ENCODE measurements around the gene CDHR2.

CDHR2 gene

GRCh38 chr5:176616511-176616910, 67.4 kb downstream of the CDHR2 start:
- Histone ChIP-seq H3K9ac (ENCODE audit: low read length) (no peak overlapping the region), H3K79me2 (ENCODE audit: low read length) (no peaks in the 10 kb centered on the region), H3K27ac (ENCODE audit: low read length) (no peak overlapping the region), H3F3A (ENCODE audit: insufficient read depth, low read length) (no peaks in the 10 kb centered on the region), H3K27me3 (replicated peaks; ENCODE audit: insufficient read depth, low read length) (peaks cover 80% of the 10 kb centered on the region), H3K36me3 (replicated peaks; ENCODE audit: insufficient read depth, low read length) (no peaks in the 10 kb centered on the region), H4K20me1 (ENCODE audit: insufficient read depth, low read length) (no peaks in the 10 kb centered on the region), H3K4me3 (ENCODE audit: low read length) (no peak overlapping the region), H2AFZ (ENCODE audit: low read length) (no peak overlapping the region), H3K4me1 (ENCODE audit: low read length) (0 out of 2 replicates have a peak, but pooled peaks cover 1% of the 10 kb centered on the region), H3K9me2 (replicated peaks; ENCODE audit: insufficient read depth, low read length) (no peaks in the 10 kb centered on the region), H3K4me2 (ENCODE audit: low read depth, low read length) (no peak overlapping the region), H3K9me3 (replicated peaks; ENCODE audit: insufficient read depth, low read length) (no peaks in the 10 kb centered on the region)
- TF ChIP-seq EZH2phosphoT487 (IDR thresholded peaks at IDR 0.05; ENCODE audit: low read length) = no peak
- TF ChIP-seq EZH2 (optimal IDR thresholded peaks at IDR 0.05; ENCODE audit: low read depth, low read length) = no peak
- TF ChIP-seq, protein P1, sequence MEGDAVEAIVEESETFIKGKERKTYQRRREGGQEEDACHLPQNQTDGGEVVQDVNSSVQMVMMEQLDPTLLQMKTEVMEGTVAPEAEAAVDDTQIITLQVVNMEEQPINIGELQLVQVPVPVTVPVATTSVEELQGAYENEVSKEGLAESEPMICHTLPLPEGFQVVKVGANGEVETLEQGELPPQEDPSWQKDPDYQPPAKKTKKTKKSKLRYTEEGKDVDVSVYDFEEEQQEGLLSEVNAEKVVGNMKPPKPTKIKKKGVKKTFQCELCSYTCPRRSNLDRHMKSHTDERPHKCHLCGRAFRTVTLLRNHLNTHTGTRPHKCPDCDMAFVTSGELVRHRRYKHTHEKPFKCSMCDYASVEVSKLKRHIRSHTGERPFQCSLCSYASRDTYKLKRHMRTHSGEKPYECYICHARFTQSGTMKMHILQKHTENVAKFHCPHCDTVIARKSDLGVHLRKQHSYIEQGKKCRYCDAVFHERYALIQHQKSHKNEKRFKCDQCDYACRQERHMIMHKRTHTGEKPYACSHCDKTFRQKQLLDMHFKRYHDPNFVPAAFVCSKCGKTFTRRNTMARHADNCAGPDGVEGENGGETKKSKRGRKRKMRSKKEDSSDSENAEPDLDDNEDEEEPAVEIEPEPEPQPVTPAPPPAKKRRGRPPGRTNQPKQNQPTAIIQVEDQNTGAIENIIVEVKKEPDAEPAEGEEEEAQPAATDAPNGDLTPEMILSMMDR (IDR thresholded peaks at IDR 0.05; ENCODE audit: low read length) = no peak
- no peak for DNase-seq

GRCh38 chr5:176618783-176619182, 69.6 kb downstream of the CDHR2 start:
- Histone ChIP-seq H3K27ac (ENCODE audit: low read length) (no peak overlapping the region), H3K9me3 (replicated peaks; ENCODE audit: insufficient read depth, low read length) (no peaks in the 10 kb centered on the region), H3F3A (ENCODE audit: insufficient read depth, low read length) (no peaks in the 10 kb centered on the region), H4K20me1 (ENCODE audit: insufficient read depth, low read length) (no peaks in the 10 kb centered on the region), H3K4me1 (ENCODE audit: low read length) (no peaks in the 10 kb centered on the region), H3K9me2 (replicated peaks; ENCODE audit: insufficient read depth, low read length) (no peaks in the 10 kb centered on the region), H3K9ac (ENCODE audit: low read length) (no peak overlapping the region), H3K79me2 (ENCODE audit: low read length) (no peaks in the 10 kb centered on the region), H3K4me2 (ENCODE audit: low read depth, low read length) (no peak overlapping the region), H3K4me3 (ENCODE audit: low read length) (no peak overlapping the region), H3K27me3 (replicated peaks; ENCODE audit: insufficient read depth, low read length) (peaks cover 72% of the 10 kb centered on the region), H2AFZ (ENCODE audit: low read length) (no peak overlapping the region), H3K36me3 (replicated peaks; ENCODE audit: insufficient read depth, low read length) (no peaks in the 10 kb centered on the region)
- no peak for DNase-seq
- TF ChIP-seq EZH2phosphoT487 (IDR thresholded peaks at IDR 0.05; ENCODE audit: low read length) = no peak
- TF ChIP-seq, protein P1 (IDR thresholded peaks at IDR 0.05; ENCODE audit: low read length) = no peak
- no peak for TF ChIP-seq EZH2 (optimal IDR thresholded peaks at IDR 0.05; ENCODE audit: low read depth, low read length)

- H2AFZ ChIP-seq (ENCODE audit: low read length) = no peak overlapping the region
- DNase-seq = no peak
- no peak overlapping the region for H3K27ac ChIP-seq (ENCODE audit: low read length)
- H3K4me2 ChIP-seq (ENCODE audit: low read depth, low read length) = no peak overlapping the region
- H3K36me3 ChIP-seq (replicated peaks; ENCODE audit: insufficient read depth, low read length) = no peaks in the 10 kb centered on the region
- H3K9me2 ChIP-seq (replicated peaks; ENCODE audit: insufficient read depth, low read length) = no peaks in the 10 kb centered on the region
- no peak overlapping the region for H3K9ac ChIP-seq (ENCODE audit: low read length)
- no peaks in the 10 kb centered on the region for H4K20me1 ChIP-seq (ENCODE audit: insufficient read depth, low read length)
- H3K9me3 ChIP-seq (replicated peaks; ENCODE audit: insufficient read depth, low read length) = no peaks in the 10 kb centered on the region
- H3K4me1 ChIP-seq (ENCODE audit: low read length) = no peaks in the 10 kb centered on the region
- TF ChIP-seq EZH2 (optimal IDR thresholded peaks at IDR 0.05; ENCODE audit: low read depth, low read length) (no peak), EZH2phosphoT487 (IDR thresholded peaks at IDR 0.05; ENCODE audit: low read length) (no peak)
- TF ChIP-seq, protein P1 (IDR thresholded peaks at IDR 0.05; ENCODE audit: low read length) = no peak
- no peaks in the 10 kb centered on the region for H3F3A ChIP-seq (ENCODE audit: insufficient read depth, low read length)
- no peak overlapping the region for H3K4me3 ChIP-seq (ENCODE audit: low read length)
- no peaks in the 10 kb centered on the region for H3K79me2 ChIP-seq (ENCODE audit: low read length)
- H3K27me3 ChIP-seq (replicated peaks; ENCODE audit: insufficient read depth, low read length) = peaks cover 74% of the 10 kb centered on the region
Measured at GRCh38 chr5:176619203-176619568, 70.0 kb downstream of the CDHR2 start.

All from MM.1S (cell line).